Mucosa of descending colon (tissue), 3 donors: ENCODE results near the gene PSMA8. TPM values are rescaled to one million over a fixed set of nuclear protein-coding genes. Genes with fewer than 3 reads are reported as not detected.

Source experiments
- ATAC-seq: fragments of 200-7000 bp; cut with Tn5 transposase; one replicate; pipeline ENCODE4 v1.9.1; 2020; ENCODE audit warnings: mild to moderate bottlenecking, moderate library complexity
- DNase-seq, 3 donors: peaks; one replicate each; pipeline ENCODE4 v3.0.0-alpha.2; 2020
- H3K36me3 ChIP-seq: fragments of 200-600 bp; one replicate; pipeline ENCODE4 v1.8.0; 2021; ENCODE audit warnings: low read depth, mild to moderate bottlenecking
- H3K4me1 ChIP-seq: fragments of 200-600 bp; one replicate; pipeline ENCODE4 v1.8.0; 2021; ENCODE audit warnings: low read depth, mild to moderate bottlenecking
- H3K4me3 ChIP-seq: fragments of 200-600 bp; one replicate; pipeline ENCODE4 v1.8.0; 2021; ENCODE audit warnings: mild to moderate bottlenecking
- H3K9me3 ChIP-seq: fragments of 200-600 bp; one replicate; pipeline ENCODE4 v1.8.0; 2021; ENCODE audit warnings: mild to moderate bottlenecking
- intact Hi-C, 2 donors: fragments of 100-400 bp; cut with DNase I in 1 of 2; cut with micrococcal nuclease in 1 of 2; formaldehyde crosslinking; loops; one replicate each; pipeline versions ENCODE4 v1.11.0 to v1.11.1; 2022; cut with DNase I, micrococcal nuclease
- total RNA-seq, 3 donors: library from RNA; stranded (reverse); fragmentation: NEBNext Ultra II Directional in 2 of 3; extraction: Animal tissue kit (Norgen Biotek cat#: 25700) in 2 of 3; gene quantifications; one replicate each; pipeline versions ENCODE4 v1.2.1 to v1.2.4, GENCODE V29; 2021 to 2023
- TF ChIP-seq, protein P1 (sequence below): fragments of 200-600 bp; IDR thresholded peaks from one replicate; pipeline ENCODE4 v1.8.0; 2022; ENCODE audit warnings: antibody characterized with exemption, mild to moderate bottlenecking
- donor health status: DM: no; HTN: no; CAD: no; lungs with moderate emphysema.
- donor health status: DM: no; HTN: no; CAD: no.
- donor health status: DM: no; HTN: yes; CAD: no.

Gene PSMA8
- total RNA-seq, 3 donors from 2014 or later: not detected

DNA sequence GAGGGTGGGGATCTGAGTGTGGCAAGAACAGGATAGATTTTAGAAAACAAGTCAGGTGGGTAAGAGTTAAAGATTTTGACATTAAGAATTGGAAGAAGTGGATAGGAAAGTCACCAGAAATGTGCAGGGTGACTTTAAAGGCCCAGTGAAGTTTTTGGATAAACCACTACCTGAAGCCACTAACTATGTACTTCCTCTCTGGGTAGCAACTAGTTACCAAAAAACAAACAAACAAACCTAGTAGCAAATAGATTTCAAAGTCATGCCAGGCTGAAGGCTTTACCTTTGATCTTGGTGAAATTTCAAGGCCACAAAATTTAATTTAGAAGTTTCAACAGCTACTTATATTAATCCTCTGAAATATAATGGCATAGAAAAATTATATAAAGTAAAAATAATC, 42.5 kb downstream of the PSMA8 start:
- no peak overlapping the region for H3K4me3 ChIP-seq
- no peak for ATAC-seq
- H3K36me3 ChIP-seq: no peaks in the 10 kb centered on the region
- no peaks in the 10 kb centered on the region for H3K4me1 ChIP-seq
- no peak for DNase-seq
- intact Hi-C loops: no loop called here
- TF ChIP-seq, protein P1, sequence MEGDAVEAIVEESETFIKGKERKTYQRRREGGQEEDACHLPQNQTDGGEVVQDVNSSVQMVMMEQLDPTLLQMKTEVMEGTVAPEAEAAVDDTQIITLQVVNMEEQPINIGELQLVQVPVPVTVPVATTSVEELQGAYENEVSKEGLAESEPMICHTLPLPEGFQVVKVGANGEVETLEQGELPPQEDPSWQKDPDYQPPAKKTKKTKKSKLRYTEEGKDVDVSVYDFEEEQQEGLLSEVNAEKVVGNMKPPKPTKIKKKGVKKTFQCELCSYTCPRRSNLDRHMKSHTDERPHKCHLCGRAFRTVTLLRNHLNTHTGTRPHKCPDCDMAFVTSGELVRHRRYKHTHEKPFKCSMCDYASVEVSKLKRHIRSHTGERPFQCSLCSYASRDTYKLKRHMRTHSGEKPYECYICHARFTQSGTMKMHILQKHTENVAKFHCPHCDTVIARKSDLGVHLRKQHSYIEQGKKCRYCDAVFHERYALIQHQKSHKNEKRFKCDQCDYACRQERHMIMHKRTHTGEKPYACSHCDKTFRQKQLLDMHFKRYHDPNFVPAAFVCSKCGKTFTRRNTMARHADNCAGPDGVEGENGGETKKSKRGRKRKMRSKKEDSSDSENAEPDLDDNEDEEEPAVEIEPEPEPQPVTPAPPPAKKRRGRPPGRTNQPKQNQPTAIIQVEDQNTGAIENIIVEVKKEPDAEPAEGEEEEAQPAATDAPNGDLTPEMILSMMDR: no peak
- no peaks in the 10 kb centered on the region for H3K9me3 ChIP-seq

DNA sequence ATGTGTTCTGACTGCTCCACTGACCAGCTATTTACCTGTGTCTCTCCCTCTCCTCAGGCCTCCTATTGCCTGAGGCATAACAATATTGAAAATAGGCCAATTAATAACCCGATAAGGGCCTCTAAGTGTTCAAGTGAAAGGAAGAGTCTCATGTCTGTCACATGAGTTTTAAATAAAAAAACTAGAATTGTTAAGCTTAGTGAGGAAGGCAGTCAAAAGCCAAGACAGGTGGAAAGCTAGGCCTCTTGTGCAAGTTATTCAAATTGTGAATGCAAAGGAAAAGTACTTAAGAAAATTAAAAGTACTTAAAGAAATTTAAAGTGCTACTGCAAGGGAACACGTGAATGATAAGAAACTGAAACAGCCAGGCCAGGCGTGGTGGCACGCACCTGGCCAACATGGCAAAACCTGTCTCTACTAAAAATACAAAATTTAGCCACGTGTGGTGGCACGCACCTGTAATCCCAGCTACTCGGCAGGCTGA, 47.7 kb downstream of the PSMA8 start:
- TF ChIP-seq, protein P1: no peak
- no peaks in the 10 kb centered on the region for H3K36me3 ChIP-seq
- no peak for ATAC-seq
- no peak overlapping the region for H3K4me3 ChIP-seq
- H3K4me1 ChIP-seq: no peaks in the 10 kb centered on the region
- H3K9me3 ChIP-seq: no peaks in the 10 kb centered on the region
- intact Hi-C loops: no loop called here
- DNase-seq: no peak

DNA sequence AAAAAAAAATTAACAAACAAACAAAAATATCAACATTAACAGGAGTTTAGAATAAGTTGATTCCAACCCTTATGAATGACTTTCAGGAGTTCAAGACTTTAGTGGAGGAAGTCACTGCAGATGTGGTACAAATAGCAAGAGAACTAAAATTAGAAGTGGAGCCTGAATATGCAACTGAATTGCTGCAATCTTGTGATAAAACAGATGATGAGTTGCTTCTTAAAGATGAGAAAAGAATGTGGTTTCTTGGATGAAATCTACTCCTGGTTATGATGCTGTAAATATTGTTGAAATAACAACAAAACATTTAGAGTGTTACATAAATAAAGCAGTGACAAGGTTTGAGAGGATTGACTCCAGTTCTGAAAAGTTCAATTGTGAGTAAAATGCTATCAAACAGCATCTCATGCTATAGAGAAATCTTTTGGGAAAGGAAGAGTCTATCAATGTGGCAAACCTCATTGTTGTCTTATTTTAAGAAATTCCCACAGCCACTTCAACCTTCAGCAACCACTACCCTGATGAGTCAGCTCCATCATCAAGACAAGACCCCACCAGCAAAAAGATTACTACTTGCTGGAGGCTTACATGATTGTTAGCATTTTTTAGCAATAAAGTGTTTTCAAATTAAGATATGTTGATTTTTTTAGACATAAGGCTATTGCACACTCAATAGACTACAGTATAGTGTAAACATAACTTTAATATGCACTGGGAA, 49.9 kb downstream of the PSMA8 start:
- H3K4me3 ChIP-seq: no peak overlapping the region
- intact Hi-C loops: no loop called here
- DNase-seq (no peak), ATAC-seq (no peak)
- TF ChIP-seq, protein P1: no peak
- no peaks in the 10 kb centered on the region for H3K4me1 ChIP-seq
- H3K9me3 ChIP-seq: no peaks in the 10 kb centered on the region
- no peaks in the 10 kb centered on the region for H3K36me3 ChIP-seq

DNA sequence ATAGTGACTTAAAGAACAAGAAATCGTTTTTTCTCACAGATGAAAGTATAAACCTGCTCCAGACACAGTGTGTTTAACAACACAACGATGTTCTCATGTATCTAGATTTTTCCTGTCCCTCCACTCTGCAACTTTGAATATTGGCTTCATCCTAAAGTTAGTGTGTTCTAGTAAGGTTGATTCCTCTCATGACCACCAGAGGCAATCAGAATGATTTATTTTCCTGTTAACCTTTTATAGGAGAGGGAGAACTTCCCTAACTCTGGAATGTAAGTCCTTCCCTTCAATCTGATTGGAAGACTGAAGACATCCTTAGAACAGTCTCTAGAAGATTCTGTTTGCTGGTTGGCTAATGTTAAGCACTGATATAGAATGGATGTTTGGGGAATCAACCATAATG, 51.6 kb downstream of the PSMA8 start:
- DNase-seq: no peak
- H3K36me3 ChIP-seq: no peaks in the 10 kb centered on the region
- ATAC-seq: no peak
- no peak overlapping the region for H3K4me3 ChIP-seq
- H3K9me3 ChIP-seq: no peaks in the 10 kb centered on the region
- intact Hi-C loops: no loop called here
- no peaks in the 10 kb centered on the region for H3K4me1 ChIP-seq
- TF ChIP-seq, protein P1: no peak

DNA sequence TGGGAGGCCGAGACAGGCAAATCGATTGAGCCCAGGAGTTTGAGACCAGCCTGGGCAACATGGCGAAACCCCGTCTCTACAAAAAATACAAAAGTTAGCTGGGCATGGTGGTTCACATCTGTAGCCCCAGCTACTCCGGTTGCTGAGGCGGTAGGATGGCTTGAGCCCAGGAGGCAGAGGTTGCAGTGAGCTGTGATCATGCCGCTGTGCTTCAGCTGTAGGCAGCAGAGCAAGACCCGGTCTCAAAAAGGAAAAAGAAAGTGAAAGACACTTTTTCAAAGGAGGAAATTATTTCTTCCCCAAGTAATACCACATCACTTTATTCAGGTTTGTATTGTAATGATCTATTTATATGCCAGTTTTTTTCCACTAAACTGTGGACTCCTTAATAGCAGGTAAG, 56.8 kb downstream of the PSMA8 start:
- Histone ChIP-seq H3K4me1 (no peaks in the 10 kb centered on the region), H3K4me3 (no peak overlapping the region), H3K9me3 (no peaks in the 10 kb centered on the region), H3K36me3 (no peaks in the 10 kb centered on the region)
- intact Hi-C loops: no loop called here
- TF ChIP-seq, protein P1: no peak
- DNase-seq (peak; percentile 13 to 64 (median 35)), ATAC-seq (peak; percentile 73)
